HL-60 (cell line): ENCODE measurements around the gene HSPB1.
A peak's percentile ranks its signal among the peaks of the same experiment; 100 is the strongest.

ENCODE experiments used
- DNase-seq, 2 experiments: peaks; one replicate each; pipeline ENCODE4 v3.0.0-alpha.2; 2010 to 2020; ENCODE audit warnings: low read depth in 1 of 2, low spot score in 1 of 2
- H3K27ac ChIP-seq: fragments of 250-450 bp; sonication (Bioruptor Pico); replicated peaks from 2 replicates; pipeline ENCODE4 v1.5.1; 2020; ENCODE audit warnings: mild to moderate bottlenecking, moderate library complexity
- H3K27me3 ChIP-seq: fragments of 250-450 bp; sonication (Bioruptor Pico); 2 replicates; pipeline ENCODE4 v1.5.1; 2021; ENCODE audit warnings: mild to moderate bottlenecking, moderate library complexity; ENCODE audit not compliant: insufficient read depth, poor library complexity, severe bottlenecking
- H3K4me3 ChIP-seq: replicated peaks from 2 replicates; pipeline ENCODE4 v1.5.1; 2011; ENCODE audit warnings: mild to moderate bottlenecking, control low read depth, low read length; ENCODE audit not compliant: insufficient read depth
- CTCF ChIP-seq: IDR thresholded peaks from one replicate; pipeline ENCODE4 v1.5.1; 2011; ENCODE audit warnings: low read length, control low read depth, inconsistent platforms; ENCODE audit not compliant: insufficient read depth
- GABPA ChIP-seq: IDR thresholded peaks from 2 replicates; pipeline ENCODE4 v1.6.1; 2012; ENCODE audit warnings: low read depth
- POLR2AphosphoS5 ChIP-seq: IDR thresholded peaks from 2 replicates; pipeline ENCODE4 v1.6.1; 2012; ENCODE audit warnings: low read depth
- REST ChIP-seq: IDR thresholded peaks from 2 replicates; pipeline ENCODE4 v1.6.1; 2012; ENCODE audit warnings: low read depth; ENCODE audit not compliant: insufficient replicate concordance
- SPI1 ChIP-seq: IDR thresholded peaks from 2 replicates; pipeline ENCODE4 v1.6.1; 2012; ENCODE audit warnings: low read depth, mild to moderate bottlenecking, borderline replicate concordance
- long read RNA-seq: library from polyadenylated mRNA; unstranded; transcript quantifications from one replicate; pipeline ENCODE4 v2.0.0, GENCODE V29; 2020

Gene HSPB1
- long read RNA-seq, transcript HSPB1-201 (3 exons, 909 nt), result major isoform, 62 of 82 reads
- long read RNA-seq, transcript HSPB1-203 (2 exons, 1,455 nt), result minor isoform, 20 of 82 reads
- long read RNA-seq, partial matches to known transcripts, result 0 of 82 reads
- long read RNA-seq, other reads (novel, unspliced or antisense), result 0 of 82 reads

- Histone ChIP-seq H3K27ac (no peak within 1 kb of the TSS), H3K4me3 (peak within 1 kb of the TSS; percentile 62), H3K27me3 (peaks cover 14% of the 10 kb centered on the region)
- peak in 1 of 2 experiments; percentile 32 for DNase-seq
- no peak for TF ChIP-seq REST
- TF ChIP-seq SPI1, result no peak
- TF ChIP-seq CTCF, result no peak
- no peak for TF ChIP-seq GABPA
- no peak for TF ChIP-seq POLR2AphosphoS5
Observed at GRCh38 chr7:76302347-76303201, at the start of gene HSPB1. Gene HSPB1, plus strand, starts transcription at chr7:76302673. Its CDS starts 40 bp downstream, at chr7:76302713.

- TF ChIP-seq REST (no peak), POLR2AphosphoS5 (no peak), GABPA (no peak), CTCF (no peak), SPI1 (no peak)
- Histone ChIP-seq H3K27me3 (peaks cover 13% of the 10 kb centered on the region), H3K27ac (no peak overlapping the region), H3K4me3 (no peak overlapping the region)
- no peak for DNase-seq
Observed at GRCh38 chr7:76254781-76255180, 47.7 kb upstream of the HSPB1 start.

GRCh38 chr7:76257973-76258372, 44.5 kb upstream of the HSPB1 start:
- H3K27ac ChIP-seq, result no peak overlapping the region
- no peak overlapping the region for H3K4me3 ChIP-seq
- peaks cover 11% of the 10 kb centered on the region for H3K27me3 ChIP-seq
- DNase-seq, result no peak
- no peak for TF ChIP-seq POLR2AphosphoS5
- no peak for TF ChIP-seq CTCF
- no peak for TF ChIP-seq GABPA
- no peak for TF ChIP-seq REST
- TF ChIP-seq SPI1, result no peak
